ENCODE measurements around the gene RPL13A.
"Not testable (repeated sequence)": the region's sequence is repeated elsewhere in the genome, so short reads cannot be mapped to it uniquely, and the experiment has no call there.

Gene RPL13A

DNA sequence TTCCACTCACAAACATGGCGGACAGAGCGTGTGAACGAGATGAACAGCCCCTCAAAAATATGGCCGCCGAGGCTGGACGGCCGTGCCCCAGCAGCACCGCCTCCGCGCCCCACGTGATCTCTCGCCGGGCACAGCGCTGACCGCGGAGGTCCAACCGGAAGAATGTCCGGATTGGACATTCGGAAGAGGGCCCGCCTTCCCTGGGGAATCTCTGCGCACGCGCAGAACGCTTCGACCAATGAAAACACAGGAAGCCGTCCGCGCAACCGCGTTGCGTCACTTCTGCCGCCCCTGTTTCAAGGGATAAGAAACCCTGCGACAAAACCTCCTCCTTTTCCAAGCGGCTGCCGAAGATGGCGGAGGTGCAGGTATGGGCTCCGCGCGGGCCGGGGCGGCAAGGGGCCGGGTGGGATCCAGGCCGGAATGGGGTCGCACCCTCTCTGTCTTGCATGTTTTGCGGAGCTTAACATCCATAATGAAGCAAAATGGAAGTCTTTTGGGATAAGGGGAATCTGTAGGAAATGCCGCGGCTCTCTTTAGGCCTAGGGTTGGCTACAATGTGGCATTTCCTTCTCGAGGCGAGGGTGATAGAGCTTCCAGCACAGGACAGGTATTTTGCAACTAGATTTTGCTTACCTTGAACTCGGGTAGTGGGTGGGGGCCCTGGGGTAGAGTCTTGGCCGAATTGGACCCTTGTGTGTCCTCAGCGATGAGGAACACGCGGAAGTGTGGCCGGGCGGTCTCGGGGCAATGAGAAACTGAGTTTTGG, at the start of gene RPL13A:
Gene RPL13A, plus strand, starts transcription at position 332 of the 769 bp plus-strand sequence. Its CDS starts 22 bp downstream, at position 354.
- peak; percentile 59 to 100 (median 98) for DNase-seq

DNA sequence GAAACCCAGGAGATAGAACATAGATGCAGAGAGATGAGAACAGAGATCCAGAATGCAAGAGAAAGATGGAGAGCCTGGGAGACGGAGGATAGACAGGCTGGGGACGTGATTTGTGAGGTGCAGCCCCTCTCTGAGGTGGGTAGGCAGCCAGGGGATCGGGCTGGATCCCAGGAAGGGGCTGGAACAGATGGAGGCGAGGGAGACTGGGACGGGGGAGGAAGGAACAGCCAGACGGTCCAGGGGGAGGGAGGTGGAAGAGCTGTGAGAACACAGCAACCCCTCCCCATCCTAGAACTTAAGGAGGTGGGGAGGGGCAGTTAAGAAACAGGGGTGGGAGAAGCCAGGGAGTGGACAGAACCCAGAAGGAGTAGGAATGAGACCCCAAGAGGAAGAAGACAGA, 49.1 kb upstream of the RPL13A start:
- peak in 17 of 56 donors; percentile 14 to 50 (median 28) for DNase-seq

DNA sequence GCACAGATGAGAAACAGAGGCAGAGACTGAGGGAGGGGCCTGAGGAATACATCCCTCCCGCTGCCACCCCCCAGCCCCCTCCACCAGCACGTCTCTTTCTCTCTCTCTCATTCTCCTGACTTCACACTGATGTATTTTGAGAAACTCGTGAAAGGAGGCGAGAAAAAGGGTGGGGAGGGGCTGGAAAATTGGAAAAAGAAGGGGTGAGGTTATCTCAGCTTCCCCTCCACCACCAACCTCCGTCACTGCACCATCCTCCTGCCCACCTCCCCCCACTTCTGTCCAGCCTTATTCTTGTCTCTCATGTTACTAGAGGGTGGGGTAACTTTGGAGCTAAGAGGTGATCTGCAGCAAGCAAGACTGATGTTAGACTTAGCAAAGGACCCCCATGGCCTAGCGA, 47.6 kb upstream of the RPL13A start:
- DNase-seq, result peak in 8 of 56 donors; percentile 3 to 59 (median 25)

DNA sequence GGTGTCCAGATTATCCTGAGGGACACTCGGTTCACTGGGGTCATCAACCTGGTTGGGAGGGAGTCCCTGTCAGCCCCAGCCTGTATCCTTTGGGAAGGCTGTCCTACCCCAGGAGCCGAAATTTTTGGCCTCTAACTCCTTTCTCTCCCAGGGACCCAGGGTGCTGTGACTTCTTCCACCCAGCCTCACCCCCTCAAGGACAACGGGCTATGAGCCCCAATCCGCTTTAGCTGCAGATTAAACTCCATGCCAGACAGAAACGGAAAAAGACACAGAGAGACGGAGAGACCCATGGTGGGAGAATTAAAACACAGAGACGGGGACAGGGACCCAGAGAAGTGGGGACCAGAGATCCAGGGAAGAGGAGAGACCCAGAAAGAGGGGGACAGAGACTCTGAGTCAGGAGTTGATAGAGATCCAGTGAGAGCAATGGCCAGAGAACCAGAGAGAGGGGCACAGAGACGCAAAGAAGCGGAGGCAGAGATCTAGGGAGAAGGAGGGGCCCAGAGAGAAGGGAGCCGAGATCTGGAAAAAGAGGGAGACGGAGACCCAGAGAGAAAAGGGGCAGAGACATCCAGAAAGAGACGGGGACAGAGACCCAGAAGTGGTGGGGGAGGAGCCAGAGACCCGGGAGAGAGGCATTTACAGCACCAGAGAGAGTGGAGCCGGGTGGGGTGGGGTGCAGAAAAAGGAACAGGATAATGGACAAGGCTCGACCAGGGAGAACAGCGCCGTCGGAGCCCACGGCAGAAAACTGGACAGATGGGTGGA, 46.8 kb upstream of the RPL13A start:
- DNase-seq, result no peak

DNA sequence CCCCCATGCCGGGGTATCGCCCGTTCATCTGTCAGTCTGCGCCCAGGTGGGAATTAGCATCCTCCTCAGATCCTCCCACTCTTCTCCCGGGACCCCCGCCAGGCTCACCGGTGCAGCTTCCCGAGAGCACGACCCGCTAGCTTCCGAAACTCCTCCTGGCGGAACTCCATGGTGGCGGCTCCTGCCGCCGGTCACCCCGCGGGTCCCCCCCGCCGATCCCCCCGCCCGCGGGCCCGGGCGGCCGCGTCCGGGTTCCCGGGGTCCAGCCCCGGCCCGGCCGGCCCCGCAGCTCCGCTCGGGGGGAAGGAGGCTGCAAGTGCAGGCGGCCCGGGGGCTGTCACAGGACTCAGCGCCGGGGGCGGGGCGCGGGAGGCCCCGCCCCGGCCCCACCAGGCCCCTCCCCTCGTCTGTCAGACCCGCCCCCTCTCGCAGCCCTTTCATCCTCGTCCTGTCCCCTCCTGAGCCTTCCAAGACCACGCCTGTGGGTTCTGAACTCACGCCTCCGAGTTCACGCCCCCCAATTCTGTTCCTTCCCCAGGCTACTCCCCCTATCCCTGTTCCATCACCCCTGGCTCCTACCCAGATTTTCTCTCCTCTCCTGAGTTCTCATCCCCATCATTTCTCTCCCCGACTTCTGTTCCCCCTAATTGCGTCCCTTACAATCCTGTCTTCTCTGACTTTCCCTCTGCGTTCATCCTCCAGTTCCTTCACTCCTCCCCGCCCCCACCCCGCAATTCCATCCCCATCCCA, 46.0 kb upstream of the RPL13A start, which contains the start of gene SLC17A7:
Gene SLC17A7, minus strand, starts transcription at position 318 of the 750 bp plus-strand sequence. Its CDS starts 148 bp downstream, at position 170.
- DNase-seq, result peak in 11 of 56 donors; percentile 14 to 43 (median 19)

DNA sequence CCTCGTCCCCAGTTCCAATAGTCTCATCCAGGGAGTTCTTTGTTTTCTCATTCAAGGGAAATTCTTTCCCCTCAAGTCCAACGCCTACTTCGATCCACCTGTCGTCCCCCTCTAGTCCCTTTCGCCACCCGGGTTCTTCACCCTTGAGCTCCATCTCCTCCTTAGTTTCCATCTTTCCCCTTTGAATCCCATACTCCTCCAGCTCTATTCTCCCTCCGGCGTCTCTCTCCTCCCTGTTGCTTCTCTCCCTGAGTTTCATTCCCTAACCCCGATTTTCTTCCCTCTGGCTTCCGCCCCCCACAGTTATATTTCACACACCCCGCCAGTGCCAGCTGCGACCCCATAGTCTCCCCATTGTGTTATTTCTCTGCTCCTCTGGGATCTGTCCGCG, 45.5 kb upstream of the RPL13A start:
- peak in 1 of 56 donors; percentile 56 for DNase-seq

DNA sequence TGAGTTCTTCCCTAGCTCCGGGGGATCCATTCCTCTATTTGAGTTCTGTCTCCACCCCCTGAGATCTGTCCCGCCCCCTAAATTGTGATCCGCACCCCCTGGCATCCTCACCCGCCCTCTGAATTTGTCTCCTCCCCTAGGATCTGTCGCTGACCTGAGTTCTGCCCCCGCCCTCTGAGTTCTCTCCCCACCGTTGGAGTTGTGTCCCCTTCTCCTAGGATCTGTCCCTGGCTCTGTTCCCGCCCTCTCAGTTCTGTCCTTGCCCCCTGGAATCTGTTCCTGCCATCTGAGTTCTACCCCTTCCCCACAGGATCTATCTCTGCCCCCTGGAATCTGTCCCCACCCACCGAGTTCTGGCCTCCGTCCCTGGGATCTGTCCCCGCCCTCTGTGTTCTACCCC, 45.1 kb upstream of the RPL13A start:
- peak in 4 of 56 donors; percentile 33 to 56 (median 35) for DNase-seq

DNA sequence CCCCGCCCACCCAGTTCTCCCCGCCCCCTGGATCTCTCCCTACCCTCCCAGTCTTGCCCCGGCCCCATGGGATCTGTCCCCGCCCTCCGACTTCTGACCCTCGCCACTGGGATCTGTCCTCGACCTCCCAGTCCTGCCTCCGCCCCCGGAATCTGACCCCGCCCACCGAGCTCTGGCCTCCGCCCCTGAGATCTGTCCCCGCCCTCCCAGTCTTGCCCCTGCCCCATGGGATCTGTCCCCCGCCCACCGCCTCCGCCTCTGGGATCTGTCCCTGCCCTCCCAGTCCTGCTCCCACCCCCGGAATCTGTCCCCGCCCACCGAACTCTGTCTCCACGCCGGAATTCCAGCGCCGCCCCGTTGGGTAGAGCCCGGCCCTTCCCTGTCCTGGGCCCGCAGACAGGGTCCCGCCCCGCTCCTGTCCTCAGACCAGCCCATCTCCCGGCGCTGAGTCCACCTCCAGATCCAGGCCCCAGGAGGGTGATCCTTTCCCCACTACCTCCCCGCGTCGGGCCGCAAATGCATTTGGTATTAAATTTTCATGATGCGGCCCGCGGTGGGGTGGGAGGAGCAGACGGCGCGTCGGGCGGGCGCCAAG, 44.5 kb upstream of the RPL13A start:
- peak in 23 of 56 donors; percentile 19 to 78 (median 36) for DNase-seq

DNA sequence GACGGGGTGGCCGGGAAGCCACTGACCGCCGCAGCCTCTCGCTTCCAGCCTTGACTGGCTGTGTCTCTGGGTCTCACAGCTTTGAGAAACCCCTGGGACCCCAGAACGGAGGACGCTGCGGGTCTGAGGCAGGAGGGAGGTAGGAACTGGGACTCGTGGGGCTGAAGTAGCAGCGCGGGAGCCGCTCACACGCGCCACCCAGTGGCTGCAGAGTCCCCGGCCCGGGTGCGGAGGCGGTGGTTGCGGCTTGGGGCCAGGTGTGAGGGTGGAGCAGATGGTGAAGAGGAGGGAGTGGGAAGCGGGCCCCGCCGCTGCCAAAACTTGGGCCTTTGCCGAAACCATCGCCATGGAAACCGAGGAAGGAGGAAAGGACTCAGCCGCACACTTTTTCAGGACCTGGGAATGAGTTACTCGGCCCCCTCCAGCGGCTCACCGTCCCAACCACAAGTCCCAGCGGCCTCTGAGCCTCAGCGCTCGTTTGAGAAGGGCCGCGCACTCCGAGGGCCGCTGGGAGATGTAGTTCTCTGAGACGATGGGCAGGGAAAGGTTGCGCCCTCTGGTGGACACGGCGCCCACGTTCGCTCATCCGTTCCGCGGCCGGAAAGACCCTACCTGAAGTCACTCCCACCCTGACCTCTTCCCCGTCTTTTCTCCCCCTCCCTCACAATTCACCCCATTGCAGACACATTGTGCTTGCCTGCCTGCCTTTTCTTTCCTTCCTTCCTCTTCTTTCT, 43.9 kb upstream of the RPL13A start:
- DNase-seq, result peak; percentile 55 to 97 (median 92)

DNA sequence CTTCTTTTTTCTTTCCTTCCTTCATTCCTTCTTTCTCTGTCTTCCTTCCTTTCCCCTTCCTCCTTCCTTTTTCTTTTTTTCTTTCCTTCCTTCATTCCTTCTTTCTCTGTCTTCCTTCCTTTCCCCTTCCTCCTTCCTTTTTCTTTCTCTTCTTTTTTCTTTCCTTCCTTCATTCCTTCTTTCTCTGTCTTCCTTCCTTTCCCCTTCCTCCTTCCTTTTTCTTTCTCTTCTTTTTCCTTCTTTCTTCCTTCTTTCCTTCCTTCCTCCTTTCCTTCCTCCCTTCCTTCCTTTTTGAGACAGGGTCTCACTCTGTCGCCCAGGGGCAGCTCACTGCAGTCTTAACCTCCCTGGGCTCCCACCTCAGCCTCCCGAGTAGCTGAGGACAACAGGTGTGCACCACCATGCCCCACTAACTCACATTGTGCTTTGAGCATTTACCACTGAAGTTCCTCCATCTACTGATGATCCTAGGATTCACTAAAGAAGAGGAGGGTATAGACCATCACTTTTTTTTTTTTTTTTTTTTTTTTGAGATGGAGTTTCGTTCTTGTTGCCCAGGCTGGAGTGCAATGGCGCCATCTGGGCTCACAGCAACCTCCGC, 43.2 kb upstream of the RPL13A start:
- not testable (repeated sequence) for DNase-seq

DNA sequence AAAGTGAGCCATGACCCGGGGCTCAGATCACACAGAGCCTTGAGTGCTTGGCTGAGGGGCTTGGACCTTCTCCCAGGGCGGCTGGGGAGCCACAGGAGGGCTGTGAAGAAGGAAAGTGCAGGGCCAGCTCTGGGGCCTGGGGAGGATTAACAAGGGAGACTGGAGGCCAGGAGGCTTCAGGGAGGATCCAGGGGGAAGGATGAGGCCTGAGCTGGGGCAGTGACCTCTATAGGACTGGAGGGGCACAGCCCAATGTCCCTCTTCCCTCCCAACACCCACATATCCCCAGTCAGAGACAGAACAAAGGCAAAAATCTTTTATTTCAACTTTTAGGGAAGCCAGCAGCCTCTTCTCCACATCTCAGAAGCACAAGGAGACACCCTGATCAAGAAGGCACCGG, 41.4 kb upstream of the RPL13A start:
- no peak for DNase-seq

DNA sequence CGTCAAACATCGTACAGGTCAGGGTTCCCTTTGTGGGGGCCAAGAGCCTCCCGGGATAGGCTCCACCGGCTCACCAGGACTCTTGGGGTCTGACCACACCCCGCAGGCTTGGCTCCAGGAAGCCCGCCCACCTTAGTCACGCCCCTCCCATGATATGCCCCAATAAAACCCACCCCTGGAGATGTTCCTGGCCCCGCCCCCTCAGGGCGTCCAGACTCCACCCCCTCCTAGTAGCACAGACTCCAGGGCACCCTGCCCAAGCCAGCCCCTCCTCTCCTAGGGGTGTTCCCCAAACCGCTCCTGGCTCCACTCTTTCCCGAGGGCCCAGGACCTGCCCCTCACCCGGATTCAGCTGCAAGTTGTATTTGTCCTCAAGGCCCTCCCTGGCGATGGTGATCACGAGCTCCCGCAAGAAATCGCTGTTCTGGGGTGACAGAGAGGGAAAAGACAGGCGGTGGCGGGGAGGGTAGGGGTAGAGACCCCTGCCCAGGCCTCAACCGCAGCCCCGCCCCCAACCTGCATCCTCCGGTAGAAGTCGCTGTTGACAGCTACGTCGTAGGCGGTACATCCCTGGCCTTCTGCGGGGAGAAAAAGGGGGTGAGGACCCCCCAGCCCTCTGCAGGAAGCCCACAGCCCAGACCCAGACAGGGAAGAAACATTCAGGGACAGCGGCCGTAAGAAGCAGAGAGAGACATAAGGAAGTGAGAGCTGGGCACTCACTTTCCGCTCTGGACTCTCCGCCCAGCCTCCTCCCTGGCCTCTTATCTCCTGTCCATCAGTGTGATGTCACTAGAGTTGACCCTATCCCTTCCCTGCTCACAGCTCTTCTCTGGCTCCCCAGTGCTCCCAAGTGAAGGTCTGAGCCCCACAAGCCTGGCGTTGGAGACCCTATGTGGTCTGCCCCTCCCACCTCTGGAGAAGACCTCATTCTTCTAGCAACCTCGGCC, 39.6 kb upstream of the RPL13A start:
- DNase-seq, result peak in 3 of 56 donors; percentile 10 to 25 (median 23)

DNA sequence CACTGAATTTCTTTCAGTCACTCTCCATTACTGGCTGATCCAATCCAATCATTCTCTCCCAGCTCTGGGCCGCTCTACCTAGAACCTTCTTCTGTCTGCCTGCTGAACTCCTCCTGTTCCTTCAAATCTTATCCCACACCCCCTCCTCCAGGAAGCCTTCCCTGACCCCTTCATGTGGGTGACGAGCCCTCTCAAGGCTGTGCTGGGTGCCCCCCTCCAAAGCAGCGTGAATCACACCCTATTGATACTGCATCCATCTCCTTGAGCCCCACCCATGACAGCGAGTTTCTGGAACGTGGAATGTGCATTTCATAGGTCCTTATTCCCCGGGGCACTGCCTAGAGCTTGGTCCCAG, 39.0 kb upstream of the RPL13A start:
- DNase-seq, result no peak

DNA sequence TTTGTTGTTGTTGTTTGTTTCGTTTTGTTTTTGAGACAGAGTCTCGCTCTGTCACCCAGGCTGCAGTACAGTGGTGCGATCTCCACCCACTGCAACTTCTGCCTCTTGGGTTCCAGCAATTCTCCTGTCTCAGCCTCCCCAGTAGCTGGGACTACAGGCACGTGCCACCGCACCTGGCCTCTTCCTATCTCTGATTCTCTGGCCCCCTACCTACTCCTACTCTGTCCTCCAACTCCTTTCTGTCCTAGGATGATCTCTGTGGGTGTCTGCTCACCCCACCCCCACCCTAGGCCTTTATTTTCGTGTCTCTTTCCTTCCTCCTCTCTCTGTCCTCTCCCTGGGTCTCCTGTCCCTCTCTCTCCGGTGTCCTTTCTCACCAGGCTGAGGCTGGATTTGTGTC, 37.0 kb upstream of the RPL13A start:
- DNase-seq, result no peak

DNA sequence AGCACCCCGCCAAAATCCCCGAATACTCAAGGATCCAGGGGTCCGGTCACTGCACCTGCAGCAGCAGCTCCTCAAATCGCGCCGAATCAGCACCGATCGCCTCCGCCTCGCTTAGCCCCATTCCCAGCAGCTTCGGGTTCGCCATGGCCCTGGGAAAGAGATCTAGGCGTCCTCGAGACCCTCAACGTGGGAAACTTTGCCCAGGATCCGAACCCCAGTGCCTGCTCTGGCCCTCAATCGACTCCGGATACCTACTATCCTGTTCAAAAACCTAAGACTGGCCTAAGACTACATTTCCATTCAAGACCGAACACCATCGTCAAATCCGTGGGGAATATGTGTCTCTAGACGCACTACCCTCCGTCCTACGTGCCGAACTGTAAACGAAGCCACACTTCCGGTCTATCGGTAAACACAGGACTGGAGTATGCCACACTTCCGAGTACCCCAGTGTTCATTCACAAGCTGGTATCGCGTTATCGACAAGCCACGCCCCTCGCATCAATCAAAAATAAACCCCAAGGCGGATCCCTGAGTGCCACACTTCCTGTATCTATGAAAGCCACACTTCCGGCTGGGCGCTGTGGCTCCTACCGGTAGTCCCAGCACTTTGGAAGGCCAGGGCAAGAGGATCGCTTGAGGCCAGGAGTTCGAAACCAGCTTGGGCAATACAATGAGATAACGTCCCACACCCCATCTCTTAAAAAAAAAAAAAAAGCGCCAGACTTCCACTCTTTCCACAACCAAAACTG, 35.8 kb upstream of the RPL13A start, which contains the start of gene PIH1D1:
Gene PIH1D1, minus strand, starts transcription at position 385 of the 752 bp plus-strand sequence. Its CDS starts 240 bp downstream, at position 145.
- peak; percentile 32 to 99 (median 93) for DNase-seq

DNA sequence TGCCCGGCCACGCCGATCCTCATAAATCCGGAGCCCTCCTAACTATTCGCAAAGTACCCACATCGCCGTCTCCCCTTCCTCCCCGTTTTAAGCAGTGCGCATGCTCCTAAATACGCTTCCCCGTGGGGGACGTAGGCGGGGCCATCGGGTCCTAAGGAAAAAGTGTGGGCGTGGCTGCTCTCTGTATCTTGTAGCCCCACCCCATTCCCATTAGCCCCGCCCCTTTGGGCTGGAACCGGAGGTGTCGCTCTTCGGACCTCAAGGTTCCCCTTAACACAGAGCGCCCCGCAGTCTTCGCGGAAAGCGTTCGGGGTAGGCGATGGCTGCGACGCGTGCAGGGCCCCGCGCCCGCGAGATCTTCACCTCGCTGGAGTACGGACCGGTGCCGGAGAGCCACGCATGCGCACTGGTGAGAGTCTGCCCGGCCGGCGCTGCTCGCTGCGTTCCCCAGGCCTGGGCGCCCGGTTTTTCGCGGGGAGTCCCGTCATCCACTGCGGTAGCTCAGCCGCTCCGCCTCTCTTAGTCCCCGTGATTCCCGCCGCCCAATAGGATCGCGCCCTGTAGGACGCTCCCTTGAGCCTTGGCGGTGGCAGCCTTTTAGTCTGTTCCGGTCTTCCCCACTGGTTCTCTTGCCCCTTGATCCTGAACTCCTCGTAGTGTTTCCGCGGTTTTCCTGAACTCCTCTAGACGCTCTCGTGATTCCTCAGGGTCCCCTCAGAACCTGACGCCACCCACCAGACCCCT, 34.2 kb upstream of the RPL13A start, which contains the start of gene ALDH16A1:
Gene ALDH16A1, plus strand, starts transcription at position 213 of the 744 bp plus-strand sequence. Its CDS starts 107 bp downstream, at position 320.
- peak; percentile 48 to 99 (median 97) for DNase-seq

DNA sequence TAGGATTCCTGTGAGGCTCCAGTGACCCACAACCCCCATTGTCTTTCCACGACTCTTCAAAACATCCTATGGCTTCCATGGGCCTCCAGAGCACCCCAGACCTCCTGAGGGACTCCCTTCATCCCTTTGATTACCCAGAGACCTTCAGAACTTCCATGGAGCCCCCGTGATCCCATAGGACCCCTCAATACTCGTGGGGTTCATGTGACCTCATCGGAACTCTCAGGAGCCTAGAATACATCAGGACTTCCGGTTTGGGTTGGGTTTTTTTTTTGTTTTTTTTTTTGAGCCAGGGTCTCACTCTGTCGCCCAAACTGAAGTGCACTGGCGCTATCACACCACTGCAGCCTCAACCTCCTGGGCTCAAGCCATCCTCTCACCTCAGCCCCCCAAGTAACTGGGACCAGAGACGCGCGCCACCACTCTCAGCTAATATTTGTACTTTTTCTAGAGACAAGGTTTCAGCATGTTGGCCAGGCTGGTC, 33.6 kb upstream of the RPL13A start:
- no peak for DNase-seq
